Calu3 (cell line): ENCODE data around the gene ZNF507. TPM values are rescaled to one million over a fixed set of nuclear protein-coding genes. Genes with fewer than 3 reads are reported as not detected.

ENCODE experiments used
- BruUV-seq: library from RNA; stranded (reverse); fragments of 400-500 nt; replicated peaks from 2 replicates; lab custom pipeline; 2021; lab: Mats Ljungman, UMichigan
- CTCF ChIA-PET: fragments of 300-600 bp; sonication (Branson Sonifier 250); formaldehyde crosslinking; loops from one replicate; lab custom pipeline; 2022; ENCODE audit warnings: antibody characterized with exemption; lab: Charles Lee
- DNase-seq: peaks from one replicate; pipeline ENCODE4 v3.0.0; 2022
- H3K27ac Mint-ChIP-seq: one replicate; pipeline ENCODE4 v1.8.0; 2022; ENCODE audit warnings: mixed read lengths; ENCODE audit not compliant: unreplicated experiment
- H3K27me3 Mint-ChIP-seq: one replicate; pipeline ENCODE4 v1.8.0; 2022; ENCODE audit warnings: mixed read lengths; ENCODE audit not compliant: unreplicated experiment
- H3K36me3 Mint-ChIP-seq: one replicate; pipeline ENCODE4 v1.8.0; 2022; ENCODE audit warnings: mild to moderate bottlenecking, moderate library complexity, mixed read lengths; ENCODE audit not compliant: insufficient read depth, unreplicated experiment
- H3K4me1 Mint-ChIP-seq: one replicate; pipeline ENCODE4 v1.8.0; 2022; ENCODE audit warnings: mild to moderate bottlenecking, low read depth, mixed read lengths; ENCODE audit not compliant: unreplicated experiment
- H3K4me3 Mint-ChIP-seq: one replicate; pipeline ENCODE4 v1.8.0; 2022; ENCODE audit warnings: mild to moderate bottlenecking, low read depth, moderate library complexity, mixed read lengths; ENCODE audit not compliant: unreplicated experiment
- H3K9me3 Mint-ChIP-seq: one replicate; pipeline ENCODE4 v1.8.0; 2022; ENCODE audit warnings: low read depth, mixed read lengths; ENCODE audit not compliant: unreplicated experiment
- intact Hi-C: fragments of 100-400 bp; cut with micrococcal nuclease; formaldehyde crosslinking; loops from one replicate; pipeline ENCODE4 v1.10.0; 2022; ENCODE audit not compliant: unreplicated experiment
- total RNA-seq: library from RNA; stranded (reverse); gene quantifications from 2 replicates; pipeline ENCODE4 v1.2.3, GENCODE V29; 2022
- TF ChIP-seq, protein P1 (sequence below): fragments of 200-600 bp; IDR thresholded peaks from one replicate; pipeline ENCODE4 v1.8.0; 2022; ENCODE audit warnings: antibody characterized with exemption; ENCODE audit not compliant: unreplicated experiment

The ZNF507 gene
- total RNA-seq, 1 experiment from 2014 or later: 31.5 TPM

DNA sequence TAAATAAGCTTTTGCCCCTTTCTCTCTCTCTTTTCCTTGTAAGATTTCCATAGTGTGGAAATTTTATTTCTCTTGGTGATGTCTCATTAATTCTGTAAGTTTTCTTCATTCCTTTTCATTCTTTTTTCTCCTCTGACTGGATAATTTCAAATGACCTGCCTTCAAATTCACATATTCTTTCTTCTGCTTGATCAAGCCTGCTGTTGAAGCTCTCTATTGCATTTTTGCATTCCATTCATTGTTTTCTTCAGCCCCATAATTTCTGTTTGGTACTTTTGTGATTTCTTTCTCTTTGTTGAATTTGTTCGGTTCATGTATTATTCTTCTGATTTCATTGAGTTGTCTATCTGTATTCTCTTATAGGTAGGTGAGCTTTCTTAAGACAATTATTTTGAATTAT lies 42.2 kb upstream of the ZNF507 start:
- no peak for DNase-seq
- CTCF ChIA-PET: no interaction called here
- BruUV-seq: no TSS peak

DNA sequence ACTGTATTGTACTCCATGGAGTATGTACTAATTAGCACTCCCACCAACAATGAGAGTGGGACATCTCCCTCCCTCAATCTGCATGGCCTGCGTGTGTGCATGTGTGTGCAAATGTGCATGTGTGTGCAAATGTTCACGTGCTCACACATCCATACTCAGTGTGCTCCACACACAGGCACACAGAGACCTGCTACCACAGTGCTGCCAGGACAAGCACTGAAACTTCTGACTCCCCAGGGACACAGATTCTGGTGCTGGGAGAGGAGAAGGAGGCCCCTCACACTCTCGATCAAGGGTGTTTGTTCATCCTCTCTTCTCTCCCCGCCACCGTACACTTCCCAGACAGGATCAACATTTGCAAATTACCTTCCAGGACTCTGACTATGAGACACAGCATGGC lies 37.8 kb upstream of the ZNF507 start:
- H3K4me3 Mint-ChIP-seq: no peak overlapping the region
- H3K27me3 Mint-ChIP-seq: peaks cover 89% of the 10 kb centered on the region
- H3K36me3 Mint-ChIP-seq: no peaks in the 10 kb centered on the region
- TF ChIP-seq, protein P1, sequence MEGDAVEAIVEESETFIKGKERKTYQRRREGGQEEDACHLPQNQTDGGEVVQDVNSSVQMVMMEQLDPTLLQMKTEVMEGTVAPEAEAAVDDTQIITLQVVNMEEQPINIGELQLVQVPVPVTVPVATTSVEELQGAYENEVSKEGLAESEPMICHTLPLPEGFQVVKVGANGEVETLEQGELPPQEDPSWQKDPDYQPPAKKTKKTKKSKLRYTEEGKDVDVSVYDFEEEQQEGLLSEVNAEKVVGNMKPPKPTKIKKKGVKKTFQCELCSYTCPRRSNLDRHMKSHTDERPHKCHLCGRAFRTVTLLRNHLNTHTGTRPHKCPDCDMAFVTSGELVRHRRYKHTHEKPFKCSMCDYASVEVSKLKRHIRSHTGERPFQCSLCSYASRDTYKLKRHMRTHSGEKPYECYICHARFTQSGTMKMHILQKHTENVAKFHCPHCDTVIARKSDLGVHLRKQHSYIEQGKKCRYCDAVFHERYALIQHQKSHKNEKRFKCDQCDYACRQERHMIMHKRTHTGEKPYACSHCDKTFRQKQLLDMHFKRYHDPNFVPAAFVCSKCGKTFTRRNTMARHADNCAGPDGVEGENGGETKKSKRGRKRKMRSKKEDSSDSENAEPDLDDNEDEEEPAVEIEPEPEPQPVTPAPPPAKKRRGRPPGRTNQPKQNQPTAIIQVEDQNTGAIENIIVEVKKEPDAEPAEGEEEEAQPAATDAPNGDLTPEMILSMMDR: no peak
- H3K4me1 Mint-ChIP-seq: peaks cover 10% of the 10 kb centered on the region
- intact Hi-C loops: no loop called here
- BruUV-seq: no TSS peak
- CTCF ChIA-PET: no interaction called here
- no peak overlapping the region for H3K27ac Mint-ChIP-seq
- peaks cover 3% of the 10 kb centered on the region for H3K9me3 Mint-ChIP-seq
- DNase-seq: no peak

More for the DNA sequence above, 42.2 kb upstream of the ZNF507 start:
- intact Hi-C loops: no loop called here
- no peak overlapping the region for H3K27ac Mint-ChIP-seq
- peaks cover 46% of the 10 kb centered on the region for H3K27me3 Mint-ChIP-seq
- TF ChIP-seq, protein P1: no peak
- peaks cover 7% of the 10 kb centered on the region for H3K9me3 Mint-ChIP-seq
- H3K4me1 Mint-ChIP-seq: no peaks in the 10 kb centered on the region
- no peaks in the 10 kb centered on the region for H3K36me3 Mint-ChIP-seq
- H3K4me3 Mint-ChIP-seq: no peak overlapping the region

DNA sequence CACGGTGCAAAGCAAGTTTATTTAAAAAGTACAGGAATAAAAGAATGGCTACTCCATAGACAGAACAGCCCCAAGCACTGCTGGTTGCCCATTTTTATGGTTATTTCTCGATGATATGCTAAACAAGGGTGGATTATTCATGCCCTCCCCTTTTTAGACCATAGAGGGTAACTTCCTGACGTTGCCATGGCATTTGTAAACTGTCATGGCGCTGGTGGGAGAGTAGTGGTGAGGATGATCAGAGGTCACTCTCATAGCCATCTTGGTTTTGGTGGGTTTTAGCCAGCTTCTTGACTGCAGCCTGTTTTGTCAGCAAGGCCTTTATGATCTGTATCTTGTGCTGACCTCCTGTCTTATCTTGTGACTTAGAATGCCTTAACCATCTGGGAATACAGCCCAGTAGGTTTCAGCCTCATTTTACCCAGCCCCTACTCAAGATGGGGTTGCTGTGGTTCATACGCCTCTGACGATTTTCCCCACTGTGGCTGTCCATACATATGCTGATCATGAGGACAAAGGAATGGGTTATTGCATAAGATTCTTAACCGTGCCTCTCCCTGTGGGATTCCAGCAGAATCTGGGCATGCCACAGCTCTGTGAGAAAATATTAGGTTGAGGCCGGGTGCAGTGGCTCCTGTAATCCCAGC lies 36.9 kb upstream of the ZNF507 start:
- Mint-ChIP-seq H3K27me3 (peaks cover 89% of the 10 kb centered on the region), H3K4me3 (no peak overlapping the region), H3K4me1 (peaks cover 10% of the 10 kb centered on the region), H3K9me3 (no peaks in the 10 kb centered on the region), H3K27ac (no peak overlapping the region), H3K36me3 (no peaks in the 10 kb centered on the region)
- intact Hi-C loops: no loop called here
- CTCF ChIA-PET: interaction anchor here (0.6 kb wide), 1 partner anchor 399 kb away, joined by 3 read pairs; no protein-coding TSS in a partner anchor
- DNase-seq: no peak
- TF ChIP-seq, protein P1: no peak
- no TSS peak for BruUV-seq

DNA sequence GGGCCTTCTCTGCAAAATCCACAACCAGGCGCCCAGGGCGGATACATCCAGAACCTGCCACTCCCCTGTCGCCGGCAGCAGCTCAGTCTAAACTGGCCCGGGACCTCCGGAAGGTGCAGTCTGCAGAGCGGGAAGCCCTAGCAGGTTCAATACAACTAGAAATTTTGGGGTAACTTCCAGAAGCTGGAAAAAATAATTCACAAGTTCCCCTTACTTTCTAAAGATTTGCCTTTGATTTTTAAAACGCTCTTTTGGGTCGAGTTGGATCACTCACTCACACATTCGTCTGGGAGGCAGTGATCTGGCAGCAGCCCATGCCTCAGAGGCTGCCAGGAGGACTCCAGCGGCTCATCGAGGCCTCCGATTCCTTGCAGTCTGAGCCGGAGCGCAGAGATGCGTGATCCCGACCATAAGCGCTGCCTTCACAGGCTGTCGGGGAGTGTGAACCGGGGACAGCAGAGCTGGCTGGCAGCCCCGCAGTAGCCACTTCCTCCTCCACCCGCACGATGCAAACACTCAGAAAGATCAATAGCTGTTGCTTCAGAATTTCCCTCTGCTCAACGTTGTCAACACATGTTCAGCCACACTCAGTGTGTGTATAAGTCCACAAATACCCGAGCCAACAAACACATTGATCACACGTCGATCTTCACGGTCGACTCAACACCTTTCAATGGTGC lies 35.6 kb upstream of the ZNF507 start:
- Mint-ChIP-seq H3K27me3 (peaks cover 89% of the 10 kb centered on the region), H3K4me1 (peaks cover 10% of the 10 kb centered on the region), H3K27ac (no peak overlapping the region), H3K4me3 (peak overlapping the region; percentile 58), H3K36me3 (no peaks in the 10 kb centered on the region), H3K9me3 (no peaks in the 10 kb centered on the region)
- CTCF ChIA-PET: interaction anchor here (1.2 kb wide), 1 partner anchor 9 kb away, joined by 4 read pairs; no protein-coding TSS in a partner anchor
- BruUV-seq: no TSS peak
- peak; percentile 45 for DNase-seq
- TF ChIP-seq, protein P1: no peak
- intact Hi-C loops: no loop called here
